Activated T-helper 17 cell treated with anti-CD3 and anti-CD28 coated beads, Interleukin-2, amount 50 U/mL, for 72 hours (primary cell): ENCODE results near the gene RBFOX2. TPM values are rescaled to one million over a fixed set of nuclear protein-coding genes. Genes with fewer than 3 reads are reported as not detected.
"Not testable (repeated sequence)": the region's sequence is repeated elsewhere in the genome, so short reads cannot be mapped to it uniquely, and the experiment has no call there.

Experiments
- ATAC-seq: fragments of 150-1000 bp; cut with Tn5 transposase; replicated peaks from 2 replicates; pipeline ENCODE4 v1.10.0; 2021; ENCODE audit warnings: mild to moderate bottlenecking, moderate library complexity
- H3K27ac Mint-ChIP-seq: one replicate; pipeline ENCODE4 v1.8.0; 2022; ENCODE audit warnings: mixed read lengths
- H3K27me3 Mint-ChIP-seq: one replicate; pipeline ENCODE4 v1.8.0; 2022; ENCODE audit warnings: mixed read lengths
- H3K36me3 Mint-ChIP-seq: one replicate; pipeline ENCODE4 v1.8.0; 2022; ENCODE audit warnings: low read depth, mild to moderate bottlenecking, mixed read lengths
- H3K4me1 Mint-ChIP-seq: one replicate; pipeline ENCODE4 v1.8.0; 2022; ENCODE audit warnings: mixed read lengths
- H3K4me3 Mint-ChIP-seq: one replicate; pipeline ENCODE4 v1.8.0; 2022; ENCODE audit warnings: mild to moderate bottlenecking, mixed read lengths
- H3K9me3 Mint-ChIP-seq: one replicate; pipeline ENCODE4 v1.8.0; 2022; ENCODE audit warnings: mixed read lengths
- total RNA-seq, 2 donors: library from RNA; stranded (reverse); gene quantifications; one replicate each; pipeline ENCODE4 v1.2.3, GENCODE V29; 2022

Gene RBFOX2, protein sequence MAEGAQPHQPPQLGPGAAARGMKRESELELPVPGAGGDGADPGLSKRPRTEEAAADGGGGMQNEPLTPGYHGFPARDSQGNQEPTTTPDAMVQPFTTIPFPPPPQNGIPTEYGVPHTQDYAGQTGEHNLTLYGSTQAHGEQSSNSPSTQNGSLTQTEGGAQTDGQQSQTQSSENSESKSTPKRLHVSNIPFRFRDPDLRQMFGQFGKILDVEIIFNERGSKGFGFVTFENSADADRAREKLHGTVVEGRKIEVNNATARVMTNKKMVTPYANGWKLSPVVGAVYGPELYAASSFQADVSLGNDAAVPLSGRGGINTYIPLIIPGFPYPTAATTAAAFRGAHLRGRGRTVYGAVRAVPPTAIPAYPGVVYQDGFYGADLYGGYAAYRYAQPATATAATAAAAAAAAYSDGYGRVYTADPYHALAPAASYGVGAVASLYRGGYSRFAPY
- total RNA-seq, result 1 to 10 TPM; 4.0 to 4.3 TPM

DNA sequence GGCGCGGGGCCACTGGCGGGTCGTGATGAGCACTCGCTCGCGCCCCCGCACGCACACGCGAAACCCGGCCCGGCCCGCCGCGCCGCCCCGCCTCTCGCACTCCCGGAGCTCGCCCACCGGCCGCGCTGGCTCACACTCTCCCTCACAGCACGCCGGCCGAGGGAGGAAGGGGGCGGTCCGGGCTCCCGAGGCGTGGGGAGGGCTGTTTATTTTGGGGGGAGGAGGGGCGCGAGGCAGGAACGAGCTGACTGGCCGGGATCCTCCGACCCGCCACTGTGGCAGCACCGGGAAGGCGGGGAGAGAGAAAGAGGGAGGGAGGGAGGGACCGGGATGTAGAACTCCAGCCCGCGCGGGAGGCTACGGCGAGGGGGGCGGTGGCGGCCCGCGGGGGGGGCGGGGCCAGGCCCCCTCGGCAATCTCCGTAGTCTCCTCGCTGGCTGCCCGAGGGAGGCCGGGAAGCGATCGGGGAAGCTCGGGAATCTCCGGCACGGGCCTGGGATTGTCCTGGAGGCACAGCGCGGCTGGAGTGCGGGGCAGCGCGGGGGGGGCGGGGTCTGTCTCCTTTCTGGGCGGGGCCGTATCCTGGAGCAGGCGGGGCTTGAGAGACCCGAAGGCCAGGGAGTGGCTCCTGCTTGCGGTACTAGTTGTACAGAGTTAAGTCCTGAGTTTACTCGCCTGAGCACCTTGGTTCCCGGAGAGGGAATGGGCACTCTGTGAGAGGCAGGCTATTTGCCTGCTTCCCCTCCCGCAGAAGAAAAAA lies at the start of gene RBFOX2:
Gene RBFOX2, minus strand, starts transcription at position 179 of the 760 bp plus-strand sequence. CDS start 399 bp downstream, outside the sequence.
- H3K4me3 Mint-ChIP-seq, result peak within 1 kb of the TSS; percentile 84
- no peaks in the 10 kb centered on the region for H3K36me3 Mint-ChIP-seq
- peaks cover 3% of the 10 kb centered on the region for H3K27me3 Mint-ChIP-seq
- H3K4me1 Mint-ChIP-seq, result peaks cover 13% of the 10 kb centered on the region
- H3K9me3 Mint-ChIP-seq, result no peaks in the 10 kb centered on the region
- peak within 1 kb of the TSS; percentile 79 for H3K27ac Mint-ChIP-seq
- peak; percentile 87 for ATAC-seq

DNA sequence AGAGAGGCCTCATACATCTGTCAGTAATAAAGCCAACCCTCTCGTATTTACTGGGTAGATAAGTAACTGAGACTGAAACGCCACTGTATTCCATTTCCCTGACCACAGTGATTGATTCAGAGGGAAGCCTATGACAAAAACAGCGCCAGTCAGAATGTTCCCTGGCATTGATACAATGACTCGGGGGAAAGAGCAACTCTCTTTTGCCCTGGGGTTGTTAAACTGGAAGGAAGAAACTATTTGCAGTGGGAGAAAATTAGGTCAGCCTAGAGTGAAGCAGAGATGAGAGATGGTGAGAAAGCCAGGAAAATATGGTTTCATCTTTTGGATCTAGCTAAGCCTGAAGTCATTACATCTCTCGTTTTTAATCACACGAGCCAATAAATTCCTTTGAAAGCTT lies 48.6 kb upstream of the RBFOX2 start:
- Mint-ChIP-seq H3K36me3 (no peaks in the 10 kb centered on the region), H3K27me3 (no peaks in the 10 kb centered on the region), H3K27ac (peak overlapping the region; percentile 12), H3K4me3 (no peak overlapping the region), H3K9me3 (no peaks in the 10 kb centered on the region), H3K4me1 (no peaks in the 10 kb centered on the region)
- peak; percentile 48 for ATAC-seq

DNA sequence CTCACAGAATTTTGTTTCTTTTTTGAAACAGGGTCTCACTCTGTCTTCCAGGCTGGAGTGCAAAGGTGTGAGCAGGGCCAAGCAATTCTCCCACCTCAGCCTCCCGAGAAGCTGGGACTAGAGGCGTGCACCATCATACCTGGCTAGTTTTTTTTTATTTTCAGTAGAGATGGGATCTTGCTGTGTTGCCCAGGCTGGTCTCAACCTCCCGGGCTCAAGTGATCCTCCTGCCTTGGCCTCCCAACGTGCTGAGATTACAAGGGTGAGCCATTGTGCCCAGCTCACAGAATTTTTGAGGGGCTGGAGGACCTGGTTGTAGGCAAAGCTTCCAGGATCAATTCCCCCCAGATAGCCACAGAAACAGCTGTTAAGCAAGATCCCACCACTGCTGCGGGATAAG lies 47.1 kb upstream of the RBFOX2 start:
- H3K4me3 Mint-ChIP-seq, result no peak overlapping the region
- H3K4me1 Mint-ChIP-seq, result no peaks in the 10 kb centered on the region
- H3K27ac Mint-ChIP-seq, result no peak overlapping the region
- no peaks in the 10 kb centered on the region for H3K9me3 Mint-ChIP-seq
- H3K36me3 Mint-ChIP-seq, result no peaks in the 10 kb centered on the region
- no peak for ATAC-seq
- no peaks in the 10 kb centered on the region for H3K27me3 Mint-ChIP-seq

DNA sequence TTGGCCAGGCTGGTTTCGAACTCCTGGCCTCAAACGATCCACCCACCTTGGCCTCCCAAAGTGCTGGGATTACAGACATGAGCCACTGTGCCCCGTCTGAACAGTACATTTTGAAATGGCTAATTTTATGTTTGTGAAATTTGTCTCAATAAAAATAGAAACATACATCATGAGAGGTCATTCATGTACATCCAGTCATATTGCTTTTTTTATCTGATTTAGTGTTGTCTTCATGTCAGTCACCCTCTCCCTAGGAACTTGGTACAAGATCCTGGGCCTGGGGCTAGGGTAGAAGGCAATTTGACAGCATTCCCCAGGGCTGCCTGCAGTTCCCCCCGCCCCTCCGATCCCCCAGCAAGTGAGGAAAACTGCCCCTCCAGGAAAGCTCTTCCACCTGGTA lies 46.6 kb upstream of the RBFOX2 start:
- H3K9me3 Mint-ChIP-seq, result no peaks in the 10 kb centered on the region
- no peaks in the 10 kb centered on the region for H3K4me1 Mint-ChIP-seq
- H3K4me3 Mint-ChIP-seq, result no peak overlapping the region
- no peaks in the 10 kb centered on the region for H3K36me3 Mint-ChIP-seq
- ATAC-seq, result no peak
- H3K27ac Mint-ChIP-seq, result no peak overlapping the region
- H3K27me3 Mint-ChIP-seq, result no peaks in the 10 kb centered on the region

DNA sequence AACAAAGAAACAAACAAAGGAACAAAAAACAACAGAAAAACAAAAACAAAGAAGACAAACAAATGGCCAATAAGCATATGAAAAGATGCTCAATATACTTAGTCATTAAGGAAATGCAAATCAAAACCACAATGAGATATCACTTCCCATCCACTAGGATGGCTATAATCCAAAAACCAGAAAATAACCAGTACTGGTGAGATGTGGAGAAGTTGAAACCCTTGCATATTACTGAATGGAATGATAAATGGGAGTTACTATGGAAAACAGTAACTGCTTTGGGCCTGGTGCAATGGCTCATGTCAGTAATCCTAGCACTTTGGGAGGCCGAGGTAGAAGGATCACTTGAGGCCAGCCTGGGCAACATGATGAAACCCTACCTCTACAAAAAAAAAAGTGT lies 44.9 kb upstream of the RBFOX2 start:
- no peaks in the 10 kb centered on the region for H3K4me1 Mint-ChIP-seq
- H3K27ac Mint-ChIP-seq, result no peak overlapping the region
- H3K36me3 Mint-ChIP-seq, result no peaks in the 10 kb centered on the region
- no peaks in the 10 kb centered on the region for H3K9me3 Mint-ChIP-seq
- no peak for ATAC-seq
- no peaks in the 10 kb centered on the region for H3K27me3 Mint-ChIP-seq
- no peak overlapping the region for H3K4me3 Mint-ChIP-seq

DNA sequence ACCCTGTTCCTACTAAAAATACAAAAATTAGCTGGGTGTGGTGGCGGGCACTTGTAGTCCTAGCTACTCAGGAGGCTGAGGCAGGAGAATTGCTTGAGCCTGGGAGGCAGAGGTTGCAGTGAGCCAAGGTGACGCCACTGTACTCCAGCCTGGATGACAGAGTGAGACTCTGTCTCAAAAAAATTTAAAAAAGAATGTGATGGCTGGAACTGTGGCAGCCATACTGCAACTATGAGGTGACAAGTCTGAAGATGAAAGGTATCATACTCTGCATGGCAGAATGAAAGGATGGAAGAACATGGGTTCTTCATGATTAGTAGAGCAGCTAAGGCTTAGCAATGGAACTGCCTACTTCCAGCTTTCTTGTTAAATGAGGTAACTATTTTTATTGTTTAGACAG lies 42.0 kb upstream of the RBFOX2 start:
- not testable (repeated sequence) for H3K4me3 Mint-ChIP-seq, ATAC-seq, H3K4me1 Mint-ChIP-seq, H3K9me3 Mint-ChIP-seq, H3K27ac Mint-ChIP-seq, H3K27me3 Mint-ChIP-seq, H3K36me3 Mint-ChIP-seq

DNA sequence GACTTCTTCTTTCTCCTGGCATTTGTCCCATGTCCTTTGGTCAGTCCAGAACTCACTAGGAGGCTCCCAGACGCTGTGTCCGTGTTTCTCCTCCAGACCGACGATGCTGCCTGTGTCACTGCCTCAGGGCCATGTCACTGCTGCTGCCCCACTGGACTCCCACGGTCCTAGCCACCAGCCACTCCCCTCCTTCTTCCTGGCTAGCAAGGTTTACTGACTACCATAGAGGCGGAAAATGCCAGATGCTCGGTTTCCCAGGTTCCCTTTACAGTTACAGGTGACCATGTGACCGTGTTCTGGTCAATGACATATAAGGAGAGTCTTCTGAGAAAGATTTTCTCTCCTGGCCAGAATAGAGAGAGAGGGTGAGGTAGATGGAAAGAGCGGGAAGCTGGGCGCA lies 40.7 kb upstream of the RBFOX2 start:
- Mint-ChIP-seq H3K9me3 (no peaks in the 10 kb centered on the region), H3K36me3 (no peaks in the 10 kb centered on the region), H3K27me3 (no peaks in the 10 kb centered on the region), H3K27ac (no peak overlapping the region), H3K4me3 (no peak overlapping the region), H3K4me1 (peaks cover 3% of the 10 kb centered on the region)
- no peak for ATAC-seq

DNA sequence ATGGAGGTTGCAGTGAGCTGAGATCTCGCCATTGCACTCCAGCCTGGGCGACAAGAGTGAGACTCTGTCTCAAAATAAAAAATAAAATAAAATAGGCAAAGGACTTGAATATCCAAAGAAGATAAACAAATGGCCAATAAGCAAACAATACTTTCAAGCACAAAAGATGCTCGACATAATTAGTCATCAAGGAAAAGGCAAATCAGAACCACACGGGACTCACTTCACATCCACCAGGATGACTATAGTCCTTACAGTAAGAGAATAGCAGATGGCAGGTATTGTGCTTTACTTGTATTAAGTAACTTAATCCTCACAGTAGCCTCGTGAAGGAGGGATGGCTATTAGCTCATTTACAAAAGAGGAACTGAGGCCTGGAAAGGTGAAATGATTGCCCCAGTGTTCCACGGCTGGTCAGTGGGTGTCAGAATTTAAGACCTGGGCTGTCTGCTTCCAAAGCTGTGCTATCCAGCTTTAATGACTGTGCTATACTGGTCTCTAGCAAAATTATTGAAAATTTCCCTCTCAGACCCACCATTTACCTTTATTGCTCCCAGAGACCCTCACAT lies 40.2 kb upstream of the RBFOX2 start:
- H3K36me3 Mint-ChIP-seq, result no peaks in the 10 kb centered on the region
- no peak for ATAC-seq
- no peak overlapping the region for H3K4me3 Mint-ChIP-seq
- no peak overlapping the region for H3K27ac Mint-ChIP-seq
- no peaks in the 10 kb centered on the region for H3K27me3 Mint-ChIP-seq
- no peaks in the 10 kb centered on the region for H3K9me3 Mint-ChIP-seq
- peaks cover 3% of the 10 kb centered on the region for H3K4me1 Mint-ChIP-seq

DNA sequence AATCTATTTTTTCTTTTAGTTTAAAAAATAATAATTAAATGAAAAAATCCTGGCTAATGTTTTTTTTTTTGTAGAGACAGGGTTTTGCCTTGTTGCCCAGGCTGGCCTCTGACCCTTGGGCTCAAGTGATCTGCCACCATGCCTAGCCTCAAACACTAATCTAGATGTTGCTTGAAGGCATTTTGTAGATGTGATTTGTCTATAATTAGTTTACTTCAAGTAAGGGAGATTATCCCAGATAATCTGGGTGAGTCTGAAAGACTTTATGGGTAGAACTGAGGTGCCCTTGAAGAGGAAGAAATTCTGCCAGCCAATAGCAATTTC lies 38.6 kb upstream of the RBFOX2 start:
- H3K9me3 Mint-ChIP-seq, result no peaks in the 10 kb centered on the region
- H3K27ac Mint-ChIP-seq, result no peak overlapping the region
- peaks cover 3% of the 10 kb centered on the region for H3K4me1 Mint-ChIP-seq
- ATAC-seq, result no peak
- no peaks in the 10 kb centered on the region for H3K27me3 Mint-ChIP-seq
- no peaks in the 10 kb centered on the region for H3K36me3 Mint-ChIP-seq
- no peak overlapping the region for H3K4me3 Mint-ChIP-seq

DNA sequence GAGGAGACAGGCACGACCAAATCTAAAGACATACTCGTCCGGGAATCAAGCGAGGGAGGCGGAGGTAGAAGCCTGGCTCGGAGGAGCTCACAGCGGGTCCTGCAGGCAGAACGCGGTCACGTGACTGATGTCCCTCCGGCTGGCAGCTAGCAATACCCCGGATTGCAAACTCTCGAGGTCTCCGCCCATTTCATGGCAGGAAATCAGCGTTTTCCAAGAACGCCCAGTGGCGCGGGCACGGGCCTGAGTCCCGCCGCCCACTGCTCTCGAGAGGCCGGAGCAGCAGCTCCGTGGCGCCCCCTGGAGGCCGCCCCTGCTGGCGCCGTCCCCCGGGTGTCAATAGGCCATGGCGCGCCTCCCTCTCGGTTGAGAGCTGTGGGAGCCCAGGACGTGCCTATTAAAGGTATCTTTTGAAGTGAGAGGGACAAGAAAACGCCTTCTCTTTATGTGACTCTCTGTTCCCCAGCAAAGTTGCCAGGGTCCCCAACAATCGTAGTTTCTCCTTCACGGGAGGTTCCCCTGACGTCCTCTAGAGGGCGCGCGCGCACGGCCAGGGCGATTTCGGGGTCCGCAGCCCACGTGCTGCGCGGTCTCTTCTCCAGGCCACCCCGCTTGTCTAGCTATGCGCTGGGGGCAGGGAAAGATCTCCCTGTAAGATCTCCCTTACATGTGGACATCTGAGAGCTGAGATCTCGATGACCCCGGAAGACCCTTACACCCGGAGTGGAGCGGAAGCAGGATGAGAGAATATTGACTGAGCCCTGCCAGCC lies 37.3 kb upstream of the RBFOX2 start:
- Mint-ChIP-seq H3K27ac (peak overlapping the region; percentile 64), H3K27me3 (no peaks in the 10 kb centered on the region), H3K9me3 (no peaks in the 10 kb centered on the region), H3K36me3 (no peaks in the 10 kb centered on the region), H3K4me3 (peak overlapping the region; percentile 82), H3K4me1 (peaks cover 3% of the 10 kb centered on the region)
- ATAC-seq, result peak; percentile 91

DNA sequence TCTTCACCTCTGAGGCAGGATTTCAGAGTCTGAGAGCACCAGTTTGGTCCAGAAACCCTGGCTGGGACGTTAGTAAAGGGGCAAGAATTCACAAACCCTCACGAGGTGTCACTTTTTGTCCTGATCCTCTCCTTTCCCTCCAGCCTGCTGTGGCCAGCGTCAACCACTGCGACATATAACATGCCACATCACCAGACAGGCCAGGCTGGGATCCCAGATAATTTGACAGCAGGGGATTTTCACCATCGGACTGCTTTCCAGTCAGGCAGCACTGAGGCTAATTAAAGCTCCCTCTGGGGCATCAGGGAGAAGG lies 36.8 kb upstream of the RBFOX2 start:
- no peaks in the 10 kb centered on the region for H3K36me3 Mint-ChIP-seq
- peak overlapping the region; percentile 82 for H3K4me3 Mint-ChIP-seq
- no peaks in the 10 kb centered on the region for H3K9me3 Mint-ChIP-seq
- no peaks in the 10 kb centered on the region for H3K27me3 Mint-ChIP-seq
- H3K27ac Mint-ChIP-seq, result peak overlapping the region; percentile 64
- ATAC-seq, result peak; percentile 29
- H3K4me1 Mint-ChIP-seq, result peaks cover 3% of the 10 kb centered on the region

DNA sequence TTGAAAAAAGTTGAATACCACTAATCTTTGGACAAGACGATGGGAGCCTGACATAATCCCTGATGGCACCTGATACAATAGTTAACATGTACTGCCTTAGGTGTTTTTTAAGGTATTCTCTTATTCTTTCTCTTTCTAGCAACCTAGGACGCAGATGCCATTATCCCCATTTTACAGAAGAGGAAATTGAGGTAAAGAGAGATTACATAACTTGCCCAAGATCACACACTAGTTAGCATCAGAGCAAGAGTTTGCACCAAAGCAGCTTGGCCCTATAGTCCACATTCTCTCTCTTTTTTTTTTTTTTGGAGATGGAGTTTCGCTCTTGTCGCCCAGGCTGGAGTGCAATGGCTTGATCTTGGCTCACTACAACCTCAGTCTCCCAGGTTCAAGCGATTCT lies 35.7 kb upstream of the RBFOX2 start:
- no peak for ATAC-seq
- Mint-ChIP-seq H3K27ac (no peak overlapping the region), H3K4me3 (no peak overlapping the region), H3K4me1 (peaks cover 3% of the 10 kb centered on the region), H3K9me3 (no peaks in the 10 kb centered on the region), H3K27me3 (no peaks in the 10 kb centered on the region), H3K36me3 (no peaks in the 10 kb centered on the region)

DNA sequence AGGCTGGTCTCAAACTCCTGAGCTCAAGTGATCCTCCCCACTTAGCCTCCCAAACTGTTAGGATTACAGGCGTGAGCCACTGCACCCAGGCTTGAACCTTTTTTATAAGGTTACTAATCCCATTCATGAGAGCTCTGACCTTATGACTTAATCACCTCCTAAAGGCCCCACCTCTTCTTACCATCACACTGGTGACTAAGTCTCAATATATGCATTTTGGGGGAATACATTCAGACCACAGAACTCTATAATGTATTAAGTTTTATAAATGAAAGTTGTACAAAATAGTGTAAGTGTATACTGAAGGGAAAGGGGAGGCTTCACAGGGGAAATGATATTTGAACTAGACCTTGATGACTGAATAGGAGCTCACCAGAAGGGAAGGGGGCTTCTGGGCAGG lies 28.4 kb upstream of the RBFOX2 start:
- Mint-ChIP-seq H3K36me3 (no peaks in the 10 kb centered on the region), H3K27me3 (peaks cover 9% of the 10 kb centered on the region), H3K27ac (no peak overlapping the region), H3K4me1 (peaks cover 7% of the 10 kb centered on the region), H3K9me3 (no peaks in the 10 kb centered on the region), H3K4me3 (no peak overlapping the region)
- no peak for ATAC-seq

DNA sequence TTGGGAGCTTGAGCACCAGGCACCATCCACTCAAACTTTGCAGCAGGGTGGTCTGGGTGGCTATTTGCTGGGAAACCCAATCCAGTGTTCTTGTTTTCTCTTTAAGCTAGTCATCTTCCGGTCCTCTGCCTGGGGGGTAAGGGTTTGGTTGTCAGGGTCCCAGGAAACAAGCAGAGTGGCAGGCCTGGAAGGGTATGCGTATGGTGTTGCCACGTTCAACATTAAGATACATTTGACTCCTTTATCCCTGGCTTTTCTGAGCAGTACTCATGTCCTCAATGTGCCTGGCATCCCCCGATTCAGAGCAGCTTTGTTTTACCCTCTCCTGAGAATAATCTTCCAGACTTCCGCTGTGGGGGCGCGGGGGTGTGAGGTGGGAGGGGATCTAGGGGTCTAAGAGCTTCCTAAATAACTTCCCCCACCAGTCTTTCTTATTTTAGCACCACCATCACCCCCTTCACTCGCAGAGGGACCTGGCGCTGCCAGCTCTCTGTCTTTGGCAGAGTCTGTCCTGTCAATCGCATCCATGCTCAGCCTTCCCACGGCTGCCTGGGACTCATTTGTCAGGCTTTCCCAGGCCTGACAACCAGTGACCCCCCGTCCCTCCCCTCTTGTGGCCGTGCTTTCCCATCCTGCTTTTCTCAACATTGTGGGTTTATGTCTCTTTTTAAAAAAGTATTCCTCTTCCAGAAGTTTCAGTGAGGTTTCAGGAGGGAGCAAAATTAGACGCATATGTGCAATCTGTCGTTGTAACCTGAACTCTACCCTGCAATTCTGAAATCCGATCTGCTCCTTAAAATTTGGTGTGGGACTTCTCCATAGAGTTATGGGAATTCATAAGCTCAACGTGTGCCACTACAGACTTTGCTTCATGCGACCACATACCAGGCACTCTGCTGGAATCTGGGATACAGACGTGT lies 27.0 kb upstream of the RBFOX2 start:
- Mint-ChIP-seq H3K27ac (peak overlapping the region; percentile 30), H3K27me3 (peaks cover 9% of the 10 kb centered on the region), H3K4me1 (peaks cover 7% of the 10 kb centered on the region), H3K9me3 (no peaks in the 10 kb centered on the region), H3K36me3 (no peaks in the 10 kb centered on the region), H3K4me3 (no peak overlapping the region)
- ATAC-seq, result no peak
